Keratinocyte (primary cell): ENCODE data around the gene RPP30. TPM values are rescaled to one million over a fixed set of nuclear protein-coding genes. Genes with fewer than 3 reads are reported as not detected.

Experiments used
- DNase-seq: peaks from one replicate; pipeline ENCODE4 v3.0.0-alpha.2; 2011; ENCODE audit warnings: low read depth, missing footprints, low spot score
- FAIRE-seq: peaks from 2 replicates; lab custom pipeline; 2011; peaks lifted over from hg19 to GRCh38; lab: Jason Lieb, UNC
- H2AFZ ChIP-seq: 2 replicates; pipeline ENCODE4 v1.6.0; 2012; ENCODE audit warnings: low read length, control low read depth, inconsistent platforms; ENCODE audit not compliant: control insufficient read depth
- H3K27ac ChIP-seq: 2 replicates; pipeline ENCODE4 v1.5.1; 2011; ENCODE audit warnings: low read length; ENCODE audit not compliant: control insufficient read depth, insufficient read depth
- H3K27me3 ChIP-seq: 3 replicates; pipeline ENCODE4 v1.6.0; 2011; ENCODE audit warnings: low read length; ENCODE audit not compliant: control insufficient read depth, insufficient read depth; ENCODE audit errors: extremely low read depth
- H3K36me3 ChIP-seq, 2 experiments: 2 replicates in 1 of 2; 3 replicates in 1 of 2; pipeline ENCODE4 v1.5.1; 2011; ENCODE audit warnings: low read length in 2 of 2, mild to moderate bottlenecking in 1 of 2; ENCODE audit not compliant: control insufficient read depth in 2 of 2, insufficient read depth in 2 of 2; ENCODE audit errors: extremely low read depth in 1 of 2
- H3K4me1 ChIP-seq: 3 replicates; pipeline ENCODE4 v1.5.1; 2011; ENCODE audit warnings: low read length; ENCODE audit not compliant: control insufficient read depth, insufficient read depth; ENCODE audit errors: extremely low read depth
- H3K4me2 ChIP-seq: 3 replicates; pipeline ENCODE4 v1.6.0; 2011; ENCODE audit warnings: low read depth, low read length; ENCODE audit not compliant: control insufficient read depth, insufficient read depth; ENCODE audit errors: extremely low read depth
- H3K4me3 ChIP-seq, 3 experiments: fragments of 200-600 bp in 1 of 3; sonication (generic) in 1 of 3; 2 replicates in 2 of 3; 3 replicates in 1 of 3; pipeline ENCODE4 v1.5.1; 2011 to 2016; ENCODE audit warnings: low read length in 3 of 3, mild to moderate bottlenecking in 3 of 3, control low read depth in 2 of 3, inconsistent platforms in 1 of 3, low read depth in 1 of 3, mixed read lengths in 1 of 3, mixed run types in 1 of 3, moderate library complexity in 1 of 3; ENCODE audit not compliant: control insufficient read depth in 2 of 3, insufficient read depth in 2 of 3; ENCODE audit errors: extremely low read depth in 1 of 3
- H3K79me2 ChIP-seq: 2 replicates; pipeline ENCODE4 v1.6.0; 2012; ENCODE audit warnings: low read length; ENCODE audit not compliant: control insufficient read depth, insufficient read depth
- H3K9ac ChIP-seq: 3 replicates; pipeline ENCODE4 v1.6.0; 2011; ENCODE audit warnings: low read length; ENCODE audit not compliant: control insufficient read depth, insufficient read depth; ENCODE audit errors: extremely low read depth
- H3K9me1 ChIP-seq: 3 replicates; pipeline ENCODE4 v1.6.0; 2011; ENCODE audit warnings: low read length; ENCODE audit not compliant: control insufficient read depth, insufficient read depth; ENCODE audit errors: extremely low read depth
- H3K9me3 ChIP-seq: 2 replicates; pipeline ENCODE4 v1.5.1; 2012; ENCODE audit warnings: low read depth, low read length; ENCODE audit not compliant: control insufficient read depth
- H4K20me1 ChIP-seq: 3 replicates; pipeline ENCODE4 v1.6.0; 2011; ENCODE audit warnings: low read length; ENCODE audit not compliant: control insufficient read depth, insufficient read depth; ENCODE audit errors: extremely low read depth
- EZH2 ChIP-seq: IDR thresholded peaks from one replicate; pipeline ENCODE4 v1.6.1; 2012; ENCODE audit warnings: inconsistent platforms, mild to moderate bottlenecking, low read length, moderate library complexity
- dilution Hi-C: fragments of 300-500 bp; cut with MboI; formaldehyde crosslinking; loops from one replicate; pipeline ENCODE4 v1.7.0; 2020; ENCODE audit warnings: low sequenced_read_pairs; ENCODE audit not compliant: extremely low pct_ligation_motif_present
- polyA plus RNA-seq, 5 experiments: library from polyadenylated mRNA; depleted of rRNA in 3 of 5; stranded (reverse) in 3 of 5; stranded (forward) in 1 of 5; unstranded in 1 of 5; fragments of >200 nt; gene quantifications; 1 replicate in 1 of 5; 2 replicates in 3 of 5; 3 replicates in 1 of 5; pipeline versions ENCODE4 v1.2.1 to v1.2.3, GENCODE V29; 2011 to 2012; ENCODE audit warnings: missing spikeins in 2 of 5, low read depth in 1 of 5, low replicate concordance in 1 of 5
- small RNA-seq, 3 experiments: library from RNA; depleted of rRNA; stranded (forward); fragments of <200 nt; gene quantifications; one replicate each; pipeline ENCODE3, GENCODE V24; 2012; ENCODE audit warnings: low read depth in 3 of 3, low replicate concordance in 1 of 3; ENCODE audit not compliant: insufficient read length in 3 of 3
- TF ChIP-seq, protein P1 (sequence below), 3 experiments: IDR thresholded peaks in 1 of 3; conservative IDR thresholded peaks in 1 of 3; optimal IDR thresholded peaks in 1 of 3; 2 replicates in 2 of 3; 3 replicates in 1 of 3; pipeline versions ENCODE3 to v1.5.1; 2011; ENCODE audit warnings: low read length in 3 of 3, mild to moderate bottlenecking in 3 of 3, moderate library complexity in 2 of 3, control low read depth in 1 of 3, inconsistent platforms in 1 of 3; ENCODE audit not compliant: insufficient read depth in 2 of 3; ENCODE audit errors: extremely low read depth in 1 of 3

Gene RPP30
- polyA plus RNA-seq, 1 donor (not counting 4 experiments of a cell fraction or from before 2014, with no cell fraction given), result 48.6 TPM

DNA sequence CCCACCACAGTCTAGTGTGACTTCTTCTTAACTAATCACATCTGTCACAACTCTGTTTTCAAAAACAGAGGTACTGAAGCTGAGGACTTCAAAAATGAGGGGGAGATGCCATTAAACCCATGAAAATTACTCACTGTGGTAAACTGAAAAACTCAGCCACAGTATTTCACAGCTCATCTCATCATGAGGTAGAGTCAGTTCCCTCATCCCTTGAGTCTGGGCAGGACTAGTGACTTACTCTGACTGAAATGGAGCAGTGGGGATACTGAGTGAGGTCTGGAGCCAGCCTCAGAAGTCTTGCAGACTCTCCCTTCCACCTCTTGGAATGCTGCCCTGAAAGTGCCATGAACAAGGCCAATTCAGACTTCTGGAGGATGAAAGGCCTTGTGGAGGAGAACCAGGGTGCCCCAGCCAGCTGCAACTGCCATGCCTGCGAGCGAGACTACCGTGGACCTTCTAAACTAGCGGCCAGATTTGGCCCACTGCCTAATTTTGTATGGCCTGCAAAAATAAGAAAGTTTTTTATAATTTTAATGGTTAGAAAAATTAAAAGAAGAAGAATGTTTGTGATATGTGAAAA is 73.8 kb downstream of the RPP30 start:
- Histone ChIP-seq H3K27me3 (peaks cover 3% of the 10 kb centered on the region), H3K9ac (no peak overlapping the region), H3K4me3 (no peak overlapping the region), H2AFZ (no peak overlapping the region), H3K4me1 (no peaks in the 10 kb centered on the region), H3K79me2 (no peaks in the 10 kb centered on the region), H3K36me3 (no peaks in the 10 kb centered on the region), H3K9me1 (no peaks in the 10 kb centered on the region), H4K20me1 (no peaks in the 10 kb centered on the region), H3K4me2 (no peak overlapping the region), H3K27ac (no peak overlapping the region), H3K9me3 (no peaks in the 10 kb centered on the region)
- TF ChIP-seq EZH2, result no peak
- TF ChIP-seq, protein P1, sequence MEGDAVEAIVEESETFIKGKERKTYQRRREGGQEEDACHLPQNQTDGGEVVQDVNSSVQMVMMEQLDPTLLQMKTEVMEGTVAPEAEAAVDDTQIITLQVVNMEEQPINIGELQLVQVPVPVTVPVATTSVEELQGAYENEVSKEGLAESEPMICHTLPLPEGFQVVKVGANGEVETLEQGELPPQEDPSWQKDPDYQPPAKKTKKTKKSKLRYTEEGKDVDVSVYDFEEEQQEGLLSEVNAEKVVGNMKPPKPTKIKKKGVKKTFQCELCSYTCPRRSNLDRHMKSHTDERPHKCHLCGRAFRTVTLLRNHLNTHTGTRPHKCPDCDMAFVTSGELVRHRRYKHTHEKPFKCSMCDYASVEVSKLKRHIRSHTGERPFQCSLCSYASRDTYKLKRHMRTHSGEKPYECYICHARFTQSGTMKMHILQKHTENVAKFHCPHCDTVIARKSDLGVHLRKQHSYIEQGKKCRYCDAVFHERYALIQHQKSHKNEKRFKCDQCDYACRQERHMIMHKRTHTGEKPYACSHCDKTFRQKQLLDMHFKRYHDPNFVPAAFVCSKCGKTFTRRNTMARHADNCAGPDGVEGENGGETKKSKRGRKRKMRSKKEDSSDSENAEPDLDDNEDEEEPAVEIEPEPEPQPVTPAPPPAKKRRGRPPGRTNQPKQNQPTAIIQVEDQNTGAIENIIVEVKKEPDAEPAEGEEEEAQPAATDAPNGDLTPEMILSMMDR (optimal IDR thresholded peaks at IDR 0.05 in 1 of 3, IDR thresholded peaks at IDR 0.05 in 1 of 3, conservative IDR thresholded peaks at IDR 0.05 in 1 of 3; ENCODE audit: extremely low read depth in 1 of 3, insufficient read depth in 2 of 3, low read length in 3 of 3), result no peak
- dilution Hi-C loops, result no loop called here
- DNase-seq (no peak), FAIRE-seq (no peak)

DNA sequence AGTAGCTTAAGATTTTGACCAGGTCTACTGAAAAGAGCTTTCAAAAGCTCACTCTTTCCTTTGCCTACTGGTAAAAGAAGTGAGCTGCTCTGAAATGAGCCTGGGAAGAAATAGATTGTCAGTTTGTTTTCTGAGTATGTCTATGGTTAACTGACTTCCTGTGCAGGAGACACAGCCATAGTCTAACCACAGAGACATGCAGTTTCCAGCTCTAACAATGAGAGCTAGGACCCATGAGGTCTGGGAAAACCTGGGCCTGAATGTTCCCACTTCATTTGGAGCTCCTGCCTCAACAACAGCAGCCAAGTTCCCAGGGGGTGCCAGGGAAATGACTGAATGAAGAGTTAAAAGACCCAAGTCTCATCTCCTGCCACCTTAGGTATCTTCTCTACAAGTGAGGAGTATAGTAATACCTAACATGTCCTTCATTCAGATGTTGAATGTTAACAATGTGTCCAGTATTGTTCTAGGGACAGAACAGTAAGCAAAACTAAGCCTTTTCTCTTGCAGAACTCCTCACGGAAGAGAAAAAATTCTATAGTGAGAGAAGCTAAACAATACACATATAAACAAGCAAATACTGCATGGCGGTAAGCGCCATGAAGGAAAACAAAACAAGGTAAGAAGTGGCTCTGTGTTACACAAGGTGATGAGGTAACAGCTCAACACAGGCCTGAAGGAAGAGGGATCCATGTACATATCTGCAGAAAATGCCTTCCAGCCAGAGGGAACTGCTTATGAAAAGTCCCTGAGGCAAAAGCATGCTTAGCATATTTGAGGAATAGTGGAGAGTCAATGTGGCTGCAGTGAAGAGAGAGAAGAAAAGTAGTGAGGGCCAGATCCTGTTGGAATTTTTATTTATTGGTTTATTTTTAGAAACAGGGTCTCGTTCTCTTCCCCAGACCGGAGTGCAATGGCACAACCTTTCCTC is 75.5 kb downstream of the RPP30 start:
- no peaks in the 10 kb centered on the region for H3K79me2 ChIP-seq
- no peaks in the 10 kb centered on the region for H3K9me1 ChIP-seq
- no peaks in the 10 kb centered on the region for H3K9me3 ChIP-seq
- no peaks in the 10 kb centered on the region for H4K20me1 ChIP-seq
- DNase-seq (no peak), FAIRE-seq (no peak)
- dilution Hi-C loops, result no loop called here
- TF ChIP-seq, protein P1 (optimal IDR thresholded peaks at IDR 0.05 in 1 of 3, IDR thresholded peaks at IDR 0.05 in 1 of 3, conservative IDR thresholded peaks at IDR 0.05 in 1 of 3; ENCODE audit: extremely low read depth in 1 of 3, insufficient read depth in 2 of 3, low read length in 3 of 3), result no peak
- TF ChIP-seq EZH2, result no peak
- H3K4me1 ChIP-seq, result no peaks in the 10 kb centered on the region
- no peaks in the 10 kb centered on the region for H3K36me3 ChIP-seq
- H3K9ac ChIP-seq, result no peak overlapping the region
- peaks cover 3% of the 10 kb centered on the region for H3K27me3 ChIP-seq
- H3K27ac ChIP-seq, result no peak overlapping the region
- H2AFZ ChIP-seq, result no peak overlapping the region
- H3K4me3 ChIP-seq, result no peak overlapping the region
- H3K4me2 ChIP-seq, result no peak overlapping the region

Small RNAs within 50 kb of the gene (small RNA-seq; reads per million reads assigned to genes)
- gene RF00019, result 0 reads per million in 3 experiments
- 0 reads per million in 3 experiments for gene RNU6-740P

Other genes with a start within 250 kb of the RPP30 start
- 9.0 to 12.7 TPM (median 12.2 TPM) in 3 replicates for gene HTR7, start 13.9 kb upstream of the RPP30 start, polyA plus RNA-seq
- 0.06 to 0.07 TPM (median 0.07 TPM) in 3 replicates for gene ANKRD1, start 49.1 kb downstream of the RPP30 start, polyA plus RNA-seq